Activated CD8-positive, alpha-beta memory T cell treated with anti-CD3 and anti-CD28 coated beads for 24 hours (primary cell): ENCODE measurements around the gene PDGFD.

Experiments used
- DNase-seq: peaks from one replicate; pipeline ENCODE4 v3.0.0-alpha.2; 2020

PDGFD gene

GRCh38 chr11:103871923-103872551 lies 291.9 kb downstream of the PDGFD start:
- DNase-seq, result no peak

- no peak for DNase-seq
Measured at GRCh38 chr11:103870821-103871309, 293.1 kb downstream of the PDGFD start.

GRCh38 chr11:103867481-103867880 lies 296.5 kb downstream of the PDGFD start:
- DNase-seq, result no peak

- no peak for DNase-seq
Measured at GRCh38 chr11:103863497-103863896, 300.4 kb downstream of the PDGFD start.

GRCh38 chr11:103862802-103863174 lies 301.2 kb downstream of the PDGFD start:
- DNase-seq, result no peak

- DNase-seq, result no peak
Measured at GRCh38 chr11:103862094-103862801, 301.7 kb downstream of the PDGFD start.
